Tibial nerve (tissue), 4 donors: ENCODE data around the gene SECTM1.

Experiments used
- EP300 ChIP-seq, 2 donors: sonication (generic); formaldehyde crosslinking; IDR thresholded peaks; one replicate each; pipeline ENCODE4 v1.6.1; 2017; ENCODE audit warnings: antibody characterized with exemption in 2 of 2, mild to moderate bottlenecking in 1 of 2
- POLR2A ChIP-seq, 2 donors: fragments of 450-650 bp; IDR thresholded peaks; one replicate each; pipeline ENCODE4 v1.6.1; 2017; ENCODE audit warnings: antibody characterized with exemption in 2 of 2, mild to moderate bottlenecking in 2 of 2, moderate library complexity in 2 of 2
- TF ChIP-seq, protein P1 (sequence below), 5 experiments: fragments of 200-600 bp in 3 of 5; fragments of 450-650 bp in 2 of 5; sonication (generic) in 3 of 5; IDR thresholded peaks; one replicate each; pipeline ENCODE4 v1.5.1; 2016 to 2019; ENCODE audit warnings: antibody characterized with exemption in 5 of 5, mild to moderate bottlenecking in 3 of 5, moderate library complexity in 2 of 5

DNA sequence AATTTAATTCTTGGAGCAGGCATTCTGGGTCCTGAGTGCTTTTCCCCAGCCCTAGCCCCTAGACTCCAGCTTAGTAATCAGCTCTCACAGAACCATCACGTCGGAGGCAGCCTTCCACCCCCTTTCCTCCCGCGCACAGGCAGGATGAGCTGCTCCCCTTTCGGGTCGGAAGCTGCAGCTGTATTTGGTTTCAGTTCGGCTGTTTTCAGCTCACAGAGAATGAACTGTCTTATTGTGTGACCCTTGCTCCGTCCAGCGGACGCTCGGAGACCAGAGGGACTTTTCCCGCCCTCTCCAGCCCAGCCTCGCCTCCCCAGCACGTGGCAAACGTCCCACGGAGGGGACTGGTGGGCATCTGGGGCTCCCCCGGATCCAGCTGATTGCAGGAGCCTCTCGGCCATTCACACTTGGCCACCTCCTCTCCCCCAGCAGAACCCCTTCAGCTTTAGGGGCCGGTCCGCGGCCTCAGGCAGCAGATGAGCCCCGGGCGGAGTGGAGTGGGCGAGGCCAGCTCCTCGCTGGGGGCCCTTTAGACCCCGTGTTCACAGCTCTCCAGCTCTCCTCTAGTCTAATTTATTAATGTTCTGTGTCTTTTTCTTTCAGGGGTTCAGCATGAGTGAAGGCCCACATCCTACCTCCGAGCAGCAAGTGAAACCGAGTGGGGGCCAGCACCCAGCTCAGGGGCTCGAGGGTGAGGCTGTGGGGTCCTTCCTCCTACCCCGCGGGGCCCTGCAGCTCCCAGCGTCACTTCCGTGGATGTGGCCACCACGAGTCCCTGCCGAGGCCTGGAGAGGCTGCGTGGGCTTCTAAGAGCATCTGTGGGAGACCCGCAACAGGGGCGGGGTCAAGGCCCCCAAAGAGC, 37.1 kb upstream of the SECTM1 start:
- TF ChIP-seq, protein P1, sequence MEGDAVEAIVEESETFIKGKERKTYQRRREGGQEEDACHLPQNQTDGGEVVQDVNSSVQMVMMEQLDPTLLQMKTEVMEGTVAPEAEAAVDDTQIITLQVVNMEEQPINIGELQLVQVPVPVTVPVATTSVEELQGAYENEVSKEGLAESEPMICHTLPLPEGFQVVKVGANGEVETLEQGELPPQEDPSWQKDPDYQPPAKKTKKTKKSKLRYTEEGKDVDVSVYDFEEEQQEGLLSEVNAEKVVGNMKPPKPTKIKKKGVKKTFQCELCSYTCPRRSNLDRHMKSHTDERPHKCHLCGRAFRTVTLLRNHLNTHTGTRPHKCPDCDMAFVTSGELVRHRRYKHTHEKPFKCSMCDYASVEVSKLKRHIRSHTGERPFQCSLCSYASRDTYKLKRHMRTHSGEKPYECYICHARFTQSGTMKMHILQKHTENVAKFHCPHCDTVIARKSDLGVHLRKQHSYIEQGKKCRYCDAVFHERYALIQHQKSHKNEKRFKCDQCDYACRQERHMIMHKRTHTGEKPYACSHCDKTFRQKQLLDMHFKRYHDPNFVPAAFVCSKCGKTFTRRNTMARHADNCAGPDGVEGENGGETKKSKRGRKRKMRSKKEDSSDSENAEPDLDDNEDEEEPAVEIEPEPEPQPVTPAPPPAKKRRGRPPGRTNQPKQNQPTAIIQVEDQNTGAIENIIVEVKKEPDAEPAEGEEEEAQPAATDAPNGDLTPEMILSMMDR (IDR thresholded peaks at IDR 0.05) = no peak
- TF ChIP-seq POLR2A (IDR thresholded peaks at IDR 0.05) = no peak
- TF ChIP-seq EP300 (IDR thresholded peaks at IDR 0.05) = no peak
